GM12875 (cell line): ENCODE data around the gene CD86.
A peak's percentile ranks its signal among the peaks of the same experiment; 100 is the strongest.
"Not testable (repeated sequence)": the region's sequence is repeated elsewhere in the genome, so short reads cannot be mapped to it uniquely, and the experiment has no call there.

Experiments used
- H3K4me3 ChIP-seq: one replicate; pipeline ENCODE4 v1.5.1; 2011; ENCODE audit warnings: low read depth, low read length, control low read depth
- CTCF ChIP-seq: IDR thresholded peaks from 2 replicates; pipeline ENCODE4 v1.5.1; 2011; ENCODE audit warnings: low read depth, mild to moderate bottlenecking, control low read depth, inconsistent platforms, low read length, moderate library complexity, borderline replicate concordance; ENCODE audit not compliant: insufficient read depth

Gene CD86

GRCh38 chr3:122030381-122031122, 24.6 kb upstream of the CD86 start:
- TF ChIP-seq CTCF: no peak
- peak overlapping the region; percentile 15 for H3K4me3 ChIP-seq

- no peak for TF ChIP-seq CTCF
- H3K4me3 ChIP-seq: no peak overlapping the region
Measured at GRCh38 chr3:122031123-122031468, 24.1 kb upstream of the CD86 start.

GRCh38 chr3:122032531-122032930, 22.6 kb upstream of the CD86 start:
- TF ChIP-seq CTCF: no peak
- H3K4me3 ChIP-seq: no peak overlapping the region

- no peak overlapping the region for H3K4me3 ChIP-seq
- no peak for TF ChIP-seq CTCF
Measured at GRCh38 chr3:122033023-122033422, 22.1 kb upstream of the CD86 start.

- not testable (repeated sequence) for H3K4me3 ChIP-seq
Measured at GRCh38 chr3:122047296-122047695, 7.9 kb upstream of the CD86 start.

GRCh38 chr3:122047773-122048172, 7.4 kb upstream of the CD86 start:
- H3K4me3 ChIP-seq: not testable (repeated sequence)

GRCh38 chr3:122052968-122053367, 2.2 kb upstream of the CD86 start:
- no peak for TF ChIP-seq CTCF
- no peak overlapping the region for H3K4me3 ChIP-seq

- TF ChIP-seq CTCF: no peak
- H3K4me3 ChIP-seq: no peak overlapping the region
Measured at GRCh38 chr3:122057671-122058070, 2.5 kb downstream of the CD86 start.
